ENCODE results near the gene DEGS1. TPM values are rescaled to one million over a fixed set of nuclear protein-coding genes. Genes with fewer than 3 reads are reported as not detected.

DEGS1 gene
- total RNA-seq, 1 donor from 2014 or later, result 30.0 TPM

DNA sequence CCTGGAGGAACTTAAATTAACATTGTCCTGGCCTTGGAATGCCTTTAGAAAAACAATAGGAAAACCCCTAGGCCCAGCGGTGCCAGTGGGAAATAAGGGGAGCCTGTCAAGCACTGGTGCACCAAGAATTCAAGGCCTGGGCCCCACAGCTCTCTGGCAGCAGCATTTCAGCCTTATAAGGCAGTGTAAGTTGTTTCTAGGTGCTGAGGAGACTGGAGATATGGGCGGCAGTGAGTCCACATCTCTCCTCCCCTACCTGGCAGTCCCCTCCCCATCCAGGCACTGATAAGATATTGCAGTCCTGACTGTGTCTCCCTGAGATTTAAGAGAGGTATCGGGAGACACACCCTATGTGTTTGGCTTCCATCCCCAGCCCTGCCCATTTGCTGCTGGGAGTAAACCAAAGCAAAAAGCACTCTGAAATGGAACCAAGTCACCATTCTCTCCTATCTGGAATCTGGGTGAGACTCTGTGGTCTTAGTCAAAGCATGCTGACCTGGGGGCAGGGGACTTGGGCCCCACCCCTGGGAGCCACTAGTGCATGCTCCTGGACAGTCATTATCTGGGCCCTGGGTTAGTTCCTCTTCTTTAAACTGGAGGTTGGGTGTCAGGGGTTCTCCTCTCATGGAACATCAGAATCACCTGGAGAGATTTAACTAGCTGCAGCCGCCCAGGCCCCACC lies 30.5 kb downstream of the DEGS1 start:
- DNase-seq (ENCODE audit: low read depth), result no peak
- Histone ChIP-seq H3K27me3 (ENCODE audit: control insufficient read depth, insufficient read depth, low read length) (no peaks in the 10 kb centered on the region), H3K36me3 (ENCODE audit: control insufficient read depth, insufficient read depth, low read length) (no peaks in the 10 kb centered on the region), H3K4me3 (ENCODE audit: low read depth, low read length) (no peak overlapping the region)
- TF ChIP-seq, protein P1, sequence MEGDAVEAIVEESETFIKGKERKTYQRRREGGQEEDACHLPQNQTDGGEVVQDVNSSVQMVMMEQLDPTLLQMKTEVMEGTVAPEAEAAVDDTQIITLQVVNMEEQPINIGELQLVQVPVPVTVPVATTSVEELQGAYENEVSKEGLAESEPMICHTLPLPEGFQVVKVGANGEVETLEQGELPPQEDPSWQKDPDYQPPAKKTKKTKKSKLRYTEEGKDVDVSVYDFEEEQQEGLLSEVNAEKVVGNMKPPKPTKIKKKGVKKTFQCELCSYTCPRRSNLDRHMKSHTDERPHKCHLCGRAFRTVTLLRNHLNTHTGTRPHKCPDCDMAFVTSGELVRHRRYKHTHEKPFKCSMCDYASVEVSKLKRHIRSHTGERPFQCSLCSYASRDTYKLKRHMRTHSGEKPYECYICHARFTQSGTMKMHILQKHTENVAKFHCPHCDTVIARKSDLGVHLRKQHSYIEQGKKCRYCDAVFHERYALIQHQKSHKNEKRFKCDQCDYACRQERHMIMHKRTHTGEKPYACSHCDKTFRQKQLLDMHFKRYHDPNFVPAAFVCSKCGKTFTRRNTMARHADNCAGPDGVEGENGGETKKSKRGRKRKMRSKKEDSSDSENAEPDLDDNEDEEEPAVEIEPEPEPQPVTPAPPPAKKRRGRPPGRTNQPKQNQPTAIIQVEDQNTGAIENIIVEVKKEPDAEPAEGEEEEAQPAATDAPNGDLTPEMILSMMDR (IDR thresholded peaks at IDR 0.05; ENCODE audit: insufficient read depth, low read length, severe bottlenecking), result no peak
- FAIRE-seq, result no peak

DNA sequence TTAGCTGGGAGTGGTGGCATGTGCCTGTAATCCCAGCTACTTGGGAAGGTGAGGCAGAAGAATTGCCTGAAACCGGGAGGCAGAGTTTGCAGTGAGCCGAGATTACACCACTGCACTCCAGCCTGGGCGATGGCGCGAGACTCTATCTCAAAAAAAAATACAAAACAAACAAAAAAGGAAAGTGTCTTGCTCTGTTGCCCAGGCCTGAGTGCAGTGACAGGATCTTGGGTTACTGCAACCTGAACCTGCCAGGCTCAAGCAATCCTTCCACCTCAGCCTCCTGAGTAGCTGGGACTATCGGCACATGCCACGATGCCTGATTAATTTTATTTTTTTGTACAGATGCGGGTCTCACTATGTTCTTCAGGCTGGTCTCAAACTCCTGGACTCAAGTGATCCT lies 33.3 kb downstream of the DEGS1 start:
- no peaks in the 10 kb centered on the region for H3K36me3 ChIP-seq (ENCODE audit: control insufficient read depth, insufficient read depth, low read length)
- no peaks in the 10 kb centered on the region for H3K27me3 ChIP-seq (ENCODE audit: control insufficient read depth, insufficient read depth, low read length)
- DNase-seq (ENCODE audit: low read depth), result no peak
- H3K4me3 ChIP-seq (ENCODE audit: low read depth, low read length), result no peak overlapping the region
- TF ChIP-seq, protein P1 (IDR thresholded peaks at IDR 0.05; ENCODE audit: insufficient read depth, low read length, severe bottlenecking), result no peak
- no peak for FAIRE-seq

DNA sequence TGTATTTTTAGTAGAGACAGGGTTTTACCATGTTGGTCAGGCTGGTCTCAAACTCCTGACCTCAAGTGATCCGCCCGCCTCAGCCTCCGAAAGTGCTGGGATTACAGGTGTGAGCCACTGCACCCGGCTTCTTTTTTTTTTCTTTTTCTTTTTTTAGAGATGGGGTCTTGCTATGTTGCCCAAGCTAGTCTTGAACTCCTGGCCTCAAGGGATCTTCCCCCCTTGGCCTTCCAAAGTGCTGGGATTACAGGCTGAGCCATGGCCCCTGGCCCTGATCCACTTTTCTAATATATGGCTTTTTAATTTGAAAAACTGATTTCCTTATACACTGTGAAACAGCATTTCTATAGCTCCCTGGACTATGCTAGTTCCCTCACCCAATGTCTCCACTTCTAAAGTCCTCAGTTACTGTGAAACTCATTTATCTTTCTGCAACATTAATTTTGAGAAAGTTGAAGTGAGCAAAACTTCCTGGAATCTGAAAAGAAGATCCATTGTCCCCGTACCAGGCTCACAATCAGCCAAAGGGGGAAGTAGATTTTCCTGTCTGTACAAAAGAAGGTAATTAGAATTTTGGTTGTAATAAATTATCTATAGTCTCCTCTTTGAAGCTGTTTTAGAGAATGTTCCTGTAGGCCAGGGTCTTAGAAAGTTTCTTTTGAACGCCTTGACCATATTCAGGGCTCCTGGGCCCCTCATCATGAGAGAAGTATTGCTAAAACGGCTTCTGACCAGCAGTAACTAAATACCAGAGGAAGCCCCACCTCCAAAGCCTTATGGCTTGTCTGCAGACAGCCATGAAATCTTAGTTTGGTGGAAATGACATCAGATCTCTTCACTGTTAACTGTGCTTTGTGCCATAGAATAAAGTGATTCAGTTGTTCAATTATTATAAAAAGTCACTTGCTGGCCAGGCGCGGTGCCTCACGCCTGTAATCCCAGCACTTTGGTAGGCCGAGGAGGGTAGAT lies 34.9 kb downstream of the DEGS1 start:
- TF ChIP-seq, protein P1 (IDR thresholded peaks at IDR 0.05; ENCODE audit: insufficient read depth, low read length, severe bottlenecking), result no peak
- Histone ChIP-seq H3K27me3 (ENCODE audit: control insufficient read depth, insufficient read depth, low read length) (no peaks in the 10 kb centered on the region), H3K36me3 (ENCODE audit: control insufficient read depth, insufficient read depth, low read length) (no peaks in the 10 kb centered on the region), H3K4me3 (ENCODE audit: low read depth, low read length) (no peak overlapping the region)
- DNase-seq (ENCODE audit: low read depth) (no peak), FAIRE-seq (no peak)

GRCh38 chr1:224219011-224219611 lies 36.1 kb downstream of the DEGS1 start:
- TF ChIP-seq, protein P1 (IDR thresholded peaks at IDR 0.05; ENCODE audit: insufficient read depth, low read length, severe bottlenecking), result no peak
- no peak for DNase-seq (ENCODE audit: low read depth)
- Histone ChIP-seq H3K27me3 (ENCODE audit: control insufficient read depth, insufficient read depth, low read length) (no peaks in the 10 kb centered on the region), H3K36me3 (ENCODE audit: control insufficient read depth, insufficient read depth, low read length) (no peaks in the 10 kb centered on the region), H3K4me3 (ENCODE audit: low read depth, low read length) (no peak overlapping the region)
- FAIRE-seq, result no peak

DNA sequence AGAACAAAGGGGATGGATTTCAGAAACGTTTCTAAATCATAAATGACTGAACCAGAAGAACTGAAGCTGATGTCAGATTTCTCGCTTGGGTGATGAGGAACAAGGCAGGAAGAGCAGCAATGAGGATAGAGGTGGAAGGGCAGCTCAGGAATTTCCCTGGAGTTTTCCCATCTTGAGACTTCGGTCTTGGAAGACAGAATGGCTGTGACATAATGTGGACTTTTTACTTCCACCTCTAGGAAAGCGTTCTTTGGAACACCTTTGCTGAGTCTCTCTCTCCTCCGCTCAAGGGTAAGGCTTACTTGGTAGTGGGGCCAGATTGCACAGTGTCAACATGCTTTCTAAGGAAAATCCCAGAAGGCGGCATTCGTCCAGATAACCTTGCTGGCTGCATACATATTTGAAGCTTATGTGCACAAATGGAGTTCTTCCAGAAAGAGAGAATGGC lies 36.6 kb downstream of the DEGS1 start:
- TF ChIP-seq, protein P1 (IDR thresholded peaks at IDR 0.05; ENCODE audit: insufficient read depth, low read length, severe bottlenecking), result no peak
- Histone ChIP-seq H3K4me3 (ENCODE audit: low read depth, low read length) (no peak overlapping the region), H3K36me3 (ENCODE audit: control insufficient read depth, insufficient read depth, low read length) (no peaks in the 10 kb centered on the region), H3K27me3 (ENCODE audit: control insufficient read depth, insufficient read depth, low read length) (no peaks in the 10 kb centered on the region)
- no peak for FAIRE-seq
- DNase-seq (ENCODE audit: low read depth), result no peak
